GM23338 (cell line): ENCODE data around the gene CCSER2.
"Not testable (repeated sequence)": the region's sequence is repeated elsewhere in the genome, so short reads cannot be mapped to it uniquely, and the experiment has no call there.

Experiments
- CREB1 ChIP-seq: fragments of 250-450 bp; sonication (Bioruptor Pico); IDR thresholded peaks from 2 replicates; pipeline ENCODE4 v1.5.0; 2020; ENCODE audit warnings: low read depth, mild to moderate bottlenecking, moderate library complexity
- CTCF ChIP-seq, 2 experiments: fragments of 200-600 bp in 1 of 2; sonication (generic) in 1 of 2; conservative IDR thresholded peaks; 2 replicates each; pipeline versions ENCODE4 v1.5.1 to v1.6.1; 2016 to 2017; ENCODE audit warnings: antibody characterized with exemption in 2 of 2, low read depth in 2 of 2, mild to moderate bottlenecking in 2 of 2, moderate library complexity in 1 of 2
- EZH2 ChIP-seq: fragments of 200-600 bp; sonication (generic); IDR thresholded peaks from one replicate; pipeline ENCODE4 v1.8.0; 2017; ENCODE audit warnings: antibody characterized with exemption, mild to moderate bottlenecking, low read depth; ENCODE audit not compliant: unreplicated experiment
- EZH2phosphoT487 ChIP-seq: fragments of 200-600 bp; sonication (generic); IDR thresholded peaks from one replicate; pipeline ENCODE4 v1.8.1; 2018; ENCODE audit warnings: antibody characterized with exemption; ENCODE audit not compliant: unreplicated experiment
- POLR2AphosphoS5 ChIP-seq: IDR thresholded peaks from 2 replicates; pipeline ENCODE4 v1.6.1; 2016; ENCODE audit warnings: antibody characterized with exemption, low read depth
- REST ChIP-seq: IDR thresholded peaks from one replicate; pipeline ENCODE4 v1.6.1; 2018; ENCODE audit warnings: antibody characterized with exemption; ENCODE audit not compliant: unreplicated experiment
- ZNF331 ChIP-seq: fragments of 250-450 bp; sonication (Bioruptor Pico); IDR thresholded peaks from 2 replicates; pipeline ENCODE4 v1.5.0; 2020; ENCODE audit warnings: low read depth, mild to moderate bottlenecking, moderate library complexity

- not testable (repeated sequence) for TF ChIP-seq CTCF (conservative IDR thresholded peaks at IDR 0.05; ENCODE audit: low read depth in 2 of 2); REST; EZH2; CREB1 (CRISPR knock-in tag); POLR2AphosphoS5; ZNF331; EZH2phosphoT487
These were observed 197.4 kb downstream of the CCSER2 start for GRCh38 chr10:84525807-84526182.
